HepG2 (cell line): ENCODE measurements around the gene RAB11FIP5.

ENCODE experiments used
- ATF3 ChIP-seq: sonication (generic); formaldehyde crosslinking; IDR thresholded peaks from 2 replicates; pipeline ENCODE4 v1.4.0; 2020; ENCODE audit warnings: missing genetic modification reagents
- MATR3 ChIP-seq: sonication (generic); formaldehyde crosslinking; IDR thresholded peaks from 2 replicates; pipeline ENCODE4 v1.4.0; 2020; ENCODE audit warnings: missing genetic modification reagents
- MAZ ChIP-seq, 2 experiments: sonication (generic) in 1 of 2; formaldehyde crosslinking in 1 of 2; IDR thresholded peaks; 2 replicates each; pipeline versions ENCODE4 v1.5.0 to v1.6.1; 2012 to 2020; ENCODE audit warnings: low read depth in 2 of 2, mild to moderate bottlenecking in 2 of 2, borderline replicate concordance in 1 of 2, improper control_type of control experiment in 1 of 2, low read length in 1 of 2, missing genetic modification reagents in 1 of 2, moderate library complexity in 1 of 2
- POLR2AphosphoS5 ChIP-seq: IDR thresholded peaks from 2 replicates; pipeline ENCODE4 v1.6.1; 2012; ENCODE audit warnings: low read depth, low read length
- PRPF4 ChIP-seq: fragments of 200-400 bp; formaldehyde crosslinking; IDR thresholded peaks from 2 replicates; pipeline ENCODE4 v1.6.1; 2016; ENCODE audit warnings: low read length, low read depth; ENCODE audit not compliant: poor library complexity, severe bottlenecking
- SMC3 ChIP-seq: IDR thresholded peaks from 2 replicates; pipeline ENCODE4 v1.6.1; 2011; ENCODE audit warnings: low read length, improper control_type of control experiment
- SP4 ChIP-seq: sonication (generic); formaldehyde crosslinking; IDR thresholded peaks from 2 replicates; pipeline ENCODE4 v1.8.1; 2023; ENCODE audit warnings: mild to moderate bottlenecking, missing genetic modification reagents
- TP53 ChIP-seq: sonication (generic); formaldehyde crosslinking; conservative IDR thresholded peaks from 2 replicates; pipeline ENCODE4 v1.4.0; 2020; ENCODE audit warnings: missing genetic modification reagents
- ZNF570 ChIP-seq: sonication (generic); formaldehyde crosslinking; IDR thresholded peaks from 2 replicates; pipeline ENCODE4 v1.4.0; 2020; ENCODE audit warnings: mild to moderate bottlenecking, missing genetic modification reagents, borderline replicate concordance
- TF ChIP-seq, protein P1 (sequence below): sonication (generic); formaldehyde crosslinking; IDR thresholded peaks from 2 replicates; pipeline ENCODE4 v1.5.0; 2020; ENCODE audit warnings: missing genetic modification reagents

GRCh38 chr2:73078457-73079411 is 34.0 kb downstream of the RAB11FIP5 start:
- TF ChIP-seq TP53 (no peak), SP4 (CRISPR knock-in tag) (no peak), PRPF4 (no peak), POLR2AphosphoS5 (no peak), MAZ (IDR thresholded peaks at IDR 0.05; ENCODE audit: borderline replicate concordance, low read depth, low read length) (no peak), MAZ (CRISPR knock-in tag; IDR thresholded peaks at IDR 0.05; ENCODE audit: low read depth) (no peak), ZNF570 (CRISPR knock-in tag) (no peak), MATR3 (CRISPR knock-in tag) (no peak), SMC3 (no peak), ATF3 (no peak)
- TF ChIP-seq, protein P1, sequence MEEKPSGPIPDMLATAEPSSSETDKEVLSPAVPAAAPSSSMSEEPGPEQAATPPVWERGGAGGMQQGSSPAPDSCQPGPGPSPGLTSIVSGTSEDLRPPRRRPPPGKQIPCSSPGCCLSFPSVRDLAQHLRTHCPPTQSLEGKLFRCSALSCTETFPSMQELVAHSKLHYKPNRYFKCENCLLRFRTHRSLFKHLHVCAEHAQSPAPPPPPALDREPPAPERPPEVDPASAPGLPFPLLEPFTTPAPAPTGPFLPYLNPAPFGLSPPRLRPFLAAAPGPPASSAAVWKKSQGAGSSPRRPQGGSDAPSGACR (CRISPR knock-in tag), result no peak
